22Rv1 (cell line): Measurements from ENCODE around the gene COL18A1.
"Not testable (repeated sequence)": the region's sequence is repeated elsewhere in the genome, so short reads cannot be mapped to it uniquely, and the experiment has no call there.

Experiments
- H3K27ac ChIP-seq: fragments of 450-650 bp; 2 replicates; pipeline ENCODE4 v1.5.1; 2017
- CTCF ChIP-seq: fragments of 450-650 bp; IDR thresholded peaks from 2 replicates; pipeline ENCODE4 v1.5.1; 2017; ENCODE audit warnings: mild to moderate bottlenecking
- ZFX ChIP-seq: fragments of 450-650 bp; IDR thresholded peaks from 2 replicates; pipeline ENCODE4 v1.6.1; 2017; ENCODE audit warnings: antibody characterized with exemption, borderline replicate concordance

Gene COL18A1

GRCh38 chr21:45441431-45442255 is 36.7 kb downstream of the COL18A1 start:
- TF ChIP-seq CTCF (no peak), ZFX (no peak)

GRCh38 chr21:45442276-45442675 is 37.3 kb downstream of the COL18A1 start:
- TF ChIP-seq ZFX = no peak
- no peak for TF ChIP-seq CTCF
- no peak overlapping the region for H3K27ac ChIP-seq

More at GRCh38 chr21:45441431-45442255, 36.7 kb downstream of the COL18A1 start:
- no peak overlapping the region for H3K27ac ChIP-seq

- not testable (repeated sequence) for H3K27ac ChIP-seq
Observed at GRCh38 chr21:45442686-45443594, 38.0 kb downstream of the COL18A1 start.

GRCh38 chr21:45443595-45444181 is 38.7 kb downstream of the COL18A1 start:
- H3K27ac ChIP-seq = no peak overlapping the region

GRCh38 chr21:45444385-45444784 is 39.4 kb downstream of the COL18A1 start:
- TF ChIP-seq ZFX (no peak), CTCF (no peak)
- H3K27ac ChIP-seq = no peak overlapping the region

More at GRCh38 chr21:45443595-45444181, 38.7 kb downstream of the COL18A1 start:
- TF ChIP-seq CTCF = peak; percentile 35; the same call in 1 of the 2 replicates
- no peak for TF ChIP-seq ZFX

GRCh38 chr21:45445369-45445768 is 40.4 kb downstream of the COL18A1 start:
- TF ChIP-seq ZFX = no peak
- no peak for TF ChIP-seq CTCF

GRCh38 chr21:45447821-45448220 is 42.9 kb downstream of the COL18A1 start:
- no peak overlapping the region for H3K27ac ChIP-seq

More at GRCh38 chr21:45445369-45445768, 40.4 kb downstream of the COL18A1 start:
- no peak overlapping the region for H3K27ac ChIP-seq

More at GRCh38 chr21:45447821-45448220, 42.9 kb downstream of the COL18A1 start:
- TF ChIP-seq CTCF = no peak
- no peak for TF ChIP-seq ZFX
